Esophagus squamous epithelium (tissue), 5 donors: ENCODE measurements around the gene KCNK3. TPM values are rescaled to one million over a fixed set of nuclear protein-coding genes. Genes with fewer than 3 reads are reported as not detected.

ENCODE experiments used
- DNase-seq: peaks from one replicate; lab custom pipeline; 2025; lab: John Stamatoyannopoulos, UW
- H3K27ac ChIP-seq, 4 donors: fragments of 200-600 bp; sonication (generic); one replicate each; pipeline ENCODE4 v1.5.1; 2016 to 2019; ENCODE audit warnings: mild to moderate bottlenecking in 1 of 4
- H3K27me3 ChIP-seq, 4 donors: fragments of 200-600 bp; sonication (generic); 1 replicate in 3 of 4; 2 replicates in 1 of 4; pipeline versions ENCODE4 v1.5.1 to v1.6.0; 2017 to 2021; ENCODE audit warnings: antibody characterized with exemption in 1 of 4
- H3K36me3 ChIP-seq, 3 donors: fragments of 200-600 bp; sonication (generic); one replicate each; pipeline ENCODE4 v1.5.1; 2016 to 2019
- H3K4me1 ChIP-seq, 3 donors: fragments of 200-600 bp; sonication (generic); one replicate each; pipeline ENCODE4 v1.5.1; 2017 to 2019
- H3K4me3 ChIP-seq, 4 donors: fragments of 200-600 bp; sonication (generic); 1 replicate in 3 of 4; 2 replicates in 1 of 4; pipeline ENCODE4 v1.5.1; 2016 to 2019; ENCODE audit warnings: mild to moderate bottlenecking in 2 of 4, moderate library complexity in 1 of 4
- H3K9me3 ChIP-seq, 3 donors: fragments of 200-600 bp; sonication (generic); one replicate each; pipeline ENCODE4 v1.5.1; 2016 to 2019
- POLR2A ChIP-seq, 4 donors: fragments of 450-650 bp; IDR thresholded peaks; one replicate each; pipeline ENCODE4 v1.6.1; 2017; ENCODE audit warnings: antibody characterized with exemption in 4 of 4, mild to moderate bottlenecking in 4 of 4, moderate library complexity in 3 of 4
- WGBS, 2 donors: methylation state at CpG; one replicate each; pipeline ENCODE4 v1.1.5; 2018; 5-methylcytosine and 5-hydroxymethylcytosine counted together
- intact Hi-C: fragments of 100-400 bp; cut with DNase I; formaldehyde crosslinking; loops from one replicate; pipeline ENCODE4 v1.15.0; 2022
- total RNA-seq, 4 donors: library from RNA; depleted of rRNA; stranded (reverse); fragments of >200 nt; gene quantifications; one replicate each; pipeline ENCODE4 v1.1.0, GENCODE V29; 2016
- TF ChIP-seq, protein P1 (sequence below), 6 experiments: fragments of 450-650 bp in 4 of 6; fragments of 200-600 bp in 2 of 6; sonication (generic) in 2 of 6; IDR thresholded peaks; one replicate each; pipeline ENCODE4 v1.5.1; 2016 to 2019; ENCODE audit warnings: antibody characterized with exemption in 6 of 6, mild to moderate bottlenecking in 4 of 6, moderate library complexity in 4 of 6
- donor health status: DM: yes; HTN: yes; CAD: no.

KCNK3 gene
- total RNA-seq, 4 donors from 2014 or later = 0.66 to 1.6 (median 0.84) TPM

DNA sequence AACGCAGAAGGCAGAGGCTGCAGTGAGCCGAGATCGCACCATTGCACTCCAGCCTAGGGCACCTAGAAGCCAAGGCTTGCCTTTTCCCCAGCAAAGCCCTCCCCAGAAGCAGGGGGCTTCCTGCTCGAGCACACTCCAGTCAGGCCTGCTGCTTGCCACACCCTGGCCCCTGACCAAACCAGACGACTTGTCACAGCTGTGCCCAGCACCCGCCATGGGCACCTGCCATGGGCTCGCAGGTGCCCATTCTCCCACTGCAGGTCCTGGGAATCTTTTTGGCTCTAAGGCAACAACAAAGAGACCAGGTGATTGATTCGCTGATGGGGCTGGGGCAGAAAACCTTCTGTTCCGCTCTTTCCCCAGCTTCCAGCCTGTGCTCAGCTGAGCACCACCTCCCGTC, 4.9 kb downstream of the KCNK3 start:
- H3K36me3 ChIP-seq = no peaks in the 10 kb centered on the region
- H3K27me3 ChIP-seq = peaks cover 0 to 85% (median 10%) of the 10 kb centered on the region in 4 donors
- H3K27ac ChIP-seq = no peak overlapping the region
- no peaks in the 10 kb centered on the region for H3K9me3 ChIP-seq
- 84 to 85% methylated on average over 3 to 7 of the region's 10 CpGs for WGBS, 2 donors
- peaks cover 10 to 18% (median 10%) of the 10 kb centered on the region in 3 donors for H3K4me1 ChIP-seq
- TF ChIP-seq POLR2A (IDR thresholded peaks at IDR 0.05) = no peak
- DNase-seq = no peak
- no peak overlapping the region for H3K4me3 ChIP-seq
- intact Hi-C loops = no loop called here

DNA sequence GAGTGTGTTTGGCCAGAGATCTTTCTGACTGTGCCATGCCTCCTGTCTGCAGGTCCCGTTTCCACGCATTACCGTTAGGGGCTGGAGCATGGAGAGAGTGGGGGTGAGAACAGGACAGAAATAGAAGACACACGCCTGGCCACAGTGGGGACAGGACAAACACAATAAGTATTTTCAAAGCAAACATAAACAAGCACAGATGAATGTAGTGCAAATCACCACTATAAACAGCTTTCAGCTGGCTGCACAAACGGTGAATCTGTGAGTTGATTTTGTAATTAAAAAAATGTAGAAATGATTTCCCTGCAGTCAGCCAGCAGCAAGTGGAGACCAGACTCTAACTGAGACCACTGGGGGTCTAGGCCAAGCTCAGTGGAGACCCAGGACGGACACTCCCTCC, 6.8 kb downstream of the KCNK3 start:
- H3K36me3 ChIP-seq = no peaks in the 10 kb centered on the region
- DNase-seq = no peak
- no peaks in the 10 kb centered on the region for H3K9me3 ChIP-seq
- no peak overlapping the region for H3K4me3 ChIP-seq
- intact Hi-C loops = no loop called here
- peaks cover 0 to 7% (median 0%) of the 10 kb centered on the region in 3 donors for H3K4me1 ChIP-seq
- WGBS, 2 donors = 42 to 44% methylated on average over 6 of the region's 6 CpGs
- no peak overlapping the region for H3K27ac ChIP-seq
- TF ChIP-seq, protein P1, sequence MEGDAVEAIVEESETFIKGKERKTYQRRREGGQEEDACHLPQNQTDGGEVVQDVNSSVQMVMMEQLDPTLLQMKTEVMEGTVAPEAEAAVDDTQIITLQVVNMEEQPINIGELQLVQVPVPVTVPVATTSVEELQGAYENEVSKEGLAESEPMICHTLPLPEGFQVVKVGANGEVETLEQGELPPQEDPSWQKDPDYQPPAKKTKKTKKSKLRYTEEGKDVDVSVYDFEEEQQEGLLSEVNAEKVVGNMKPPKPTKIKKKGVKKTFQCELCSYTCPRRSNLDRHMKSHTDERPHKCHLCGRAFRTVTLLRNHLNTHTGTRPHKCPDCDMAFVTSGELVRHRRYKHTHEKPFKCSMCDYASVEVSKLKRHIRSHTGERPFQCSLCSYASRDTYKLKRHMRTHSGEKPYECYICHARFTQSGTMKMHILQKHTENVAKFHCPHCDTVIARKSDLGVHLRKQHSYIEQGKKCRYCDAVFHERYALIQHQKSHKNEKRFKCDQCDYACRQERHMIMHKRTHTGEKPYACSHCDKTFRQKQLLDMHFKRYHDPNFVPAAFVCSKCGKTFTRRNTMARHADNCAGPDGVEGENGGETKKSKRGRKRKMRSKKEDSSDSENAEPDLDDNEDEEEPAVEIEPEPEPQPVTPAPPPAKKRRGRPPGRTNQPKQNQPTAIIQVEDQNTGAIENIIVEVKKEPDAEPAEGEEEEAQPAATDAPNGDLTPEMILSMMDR (IDR thresholded peaks at IDR 0.05) = no peak
- TF ChIP-seq POLR2A (IDR thresholded peaks at IDR 0.05) = no peak
- H3K27me3 ChIP-seq = peaks cover 0 to 68% (median 2%) of the 10 kb centered on the region in 4 donors

DNA sequence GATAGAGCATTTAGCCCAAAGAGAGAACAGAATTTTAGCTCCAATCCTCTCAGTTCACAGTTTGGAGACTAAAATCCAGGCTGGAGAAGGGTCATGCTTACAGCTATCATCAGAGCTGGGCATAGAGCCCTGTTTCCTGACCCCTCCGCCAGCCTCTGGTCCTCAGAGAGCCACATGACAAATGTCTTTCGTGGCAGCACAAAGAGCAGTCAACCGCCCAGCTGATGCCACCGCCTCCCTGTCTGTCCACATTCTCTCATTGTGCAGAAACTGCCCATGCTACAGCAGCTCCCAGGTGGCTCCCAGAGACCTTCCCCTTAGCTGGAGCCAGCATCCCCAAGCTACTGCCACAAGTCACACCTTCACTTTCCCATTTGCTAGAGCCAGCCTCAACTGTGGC, 7.6 kb downstream of the KCNK3 start:
- H3K9me3 ChIP-seq = no peaks in the 10 kb centered on the region
- 45 to 56% methylated on average over 4 of the region's 4 CpGs for WGBS, 2 donors
- intact Hi-C loops = no loop called here
- peaks cover 0 to 11% (median 0%) of the 10 kb centered on the region in 3 donors for H3K4me1 ChIP-seq
- H3K27me3 ChIP-seq = peaks cover 0 to 60% (median 0%) of the 10 kb centered on the region in 4 donors
- no peaks in the 10 kb centered on the region for H3K36me3 ChIP-seq
- DNase-seq = no peak
- no peak overlapping the region for H3K4me3 ChIP-seq
- H3K27ac ChIP-seq = no peak overlapping the region
- TF ChIP-seq POLR2A (IDR thresholded peaks at IDR 0.05) = no peak
- TF ChIP-seq, protein P1 (IDR thresholded peaks at IDR 0.05) = no peak

DNA sequence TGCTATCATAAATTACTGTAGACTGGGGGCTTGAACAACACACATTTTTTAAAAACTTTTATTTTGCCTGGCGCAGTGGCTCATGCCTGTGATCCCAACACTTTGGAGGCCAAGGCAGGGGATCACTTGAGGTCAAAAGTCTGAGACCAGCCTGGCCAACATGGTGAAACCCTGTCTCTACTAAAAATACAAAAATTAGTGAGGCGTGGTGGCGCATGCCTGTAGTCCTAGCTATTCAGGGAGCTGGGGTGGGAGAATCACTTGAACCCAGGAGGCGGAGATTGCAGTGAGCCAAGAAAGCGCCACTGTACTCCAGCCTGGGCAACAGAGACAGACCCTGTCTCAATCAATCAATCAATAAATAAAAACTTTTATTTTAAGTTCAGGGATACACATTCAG, 9.1 kb downstream of the KCNK3 start:
- no peaks in the 10 kb centered on the region for H3K36me3 ChIP-seq
- H3K27ac ChIP-seq = no peak overlapping the region
- peaks cover 0 to 16% (median 0%) of the 10 kb centered on the region in 3 donors for H3K4me1 ChIP-seq
- TF ChIP-seq, protein P1 (IDR thresholded peaks at IDR 0.05) = no peak
- no peak for TF ChIP-seq POLR2A (IDR thresholded peaks at IDR 0.05)
- peaks cover 0 to 45% (median 0%) of the 10 kb centered on the region in 4 donors for H3K27me3 ChIP-seq
- DNase-seq = no peak
- 79 to 98% methylated on average over 4 to 5 of the region's 5 CpGs for WGBS, 2 donors
- intact Hi-C loops = no loop called here
- H3K4me3 ChIP-seq = no peak overlapping the region
- no peaks in the 10 kb centered on the region for H3K9me3 ChIP-seq

DNA sequence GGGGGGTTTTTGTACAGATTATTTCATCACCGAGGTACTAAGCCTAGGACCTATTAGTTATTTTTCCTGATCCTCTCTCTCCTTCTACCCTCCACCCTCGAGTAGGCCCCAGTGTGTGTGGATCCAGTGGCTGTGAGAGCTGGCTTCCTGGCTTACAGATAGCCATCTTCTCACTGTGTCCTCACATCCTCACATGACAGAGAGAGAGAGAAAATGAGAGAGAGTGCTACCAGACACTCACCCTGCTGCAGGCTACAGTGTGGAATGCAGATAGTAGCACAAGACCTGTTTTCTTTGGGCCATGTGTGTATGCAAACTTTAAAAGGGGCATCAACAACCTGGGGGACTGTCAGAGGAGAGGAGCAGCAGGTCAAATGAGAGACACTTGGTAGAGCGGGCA, 9.5 kb downstream of the KCNK3 start:
- no peak for DNase-seq
- Histone ChIP-seq H3K27ac (no peak overlapping the region), H3K27me3 (peaks cover 0 to 41% (median 0%) of the 10 kb centered on the region in 4 donors), H3K36me3 (no peaks in the 10 kb centered on the region), H3K4me3 (no peak overlapping the region), H3K4me1 (peaks cover 0 to 20% (median 0%) of the 10 kb centered on the region in 3 donors), H3K9me3 (no peaks in the 10 kb centered on the region)
- intact Hi-C loops = no loop called here
- no peak for TF ChIP-seq POLR2A (IDR thresholded peaks at IDR 0.05)
- TF ChIP-seq, protein P1 (IDR thresholded peaks at IDR 0.05) = no peak
- WGBS, 2 donors = 50 to 67% methylated on average over 3 of the region's 3 CpGs
